GM08714 (cell line): Measurements from ENCODE around the gene OR4K5.
"Not testable (repeated sequence)": the region's sequence is repeated elsewhere in the genome, so short reads cannot be mapped to it uniquely, and the experiment has no call there.

ENCODE experiments used
- H3K4me3 ChIP-seq: fragments of 200-500 bp; sonication (Bioruptor generic); 2 replicates; pipeline ENCODE4 v1.5.1; 2014; ENCODE audit warnings: mild to moderate bottlenecking, low read length, inconsistent platforms
- ZNF274 ChIP-seq: IDR thresholded peaks from 2 replicates; pipeline ENCODE4 v1.6.1; 2012; ENCODE audit warnings: mild to moderate bottlenecking, low read depth, low read length

The OR4K5 gene

DNA sequence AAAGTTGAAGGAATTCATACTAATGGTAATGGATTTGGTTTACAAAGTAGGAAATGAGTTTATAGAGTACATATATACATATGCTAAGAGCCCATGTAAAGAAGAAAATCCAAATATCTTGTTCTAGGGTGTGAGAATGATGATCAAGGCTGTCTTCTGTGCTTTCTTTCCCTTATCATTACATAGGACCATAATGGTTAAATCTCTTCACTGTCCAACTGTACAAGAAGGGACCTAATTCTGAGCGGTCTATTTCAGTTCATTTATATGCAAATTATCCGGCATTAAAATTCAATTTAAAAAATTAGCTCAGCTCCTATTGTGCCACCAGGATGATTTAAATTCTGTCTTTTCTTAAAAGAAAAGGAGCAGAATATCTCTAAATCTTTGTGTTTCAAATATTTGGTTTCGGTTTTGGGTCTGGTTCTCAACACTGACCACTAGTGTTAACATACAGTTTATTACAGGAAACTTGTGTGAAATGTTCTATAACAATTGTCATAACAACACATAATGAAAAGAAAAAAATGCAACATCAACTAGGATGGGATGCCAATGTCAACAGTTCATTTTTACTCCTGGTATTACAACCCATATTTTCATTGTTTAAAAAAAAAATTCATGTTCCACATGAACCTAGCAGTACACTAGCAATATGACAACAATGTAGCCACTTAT, 27.1 kb downstream of the OR4K5 start:
- no peak overlapping the region for H3K4me3 ChIP-seq
- TF ChIP-seq ZNF274 = no peak

- H3K4me3 ChIP-seq = no peak overlapping the region
- no peak for TF ChIP-seq ZNF274
These were observed 28.8 kb downstream of the OR4K5 start for GRCh38 chr14:19949218-19949617.

DNA sequence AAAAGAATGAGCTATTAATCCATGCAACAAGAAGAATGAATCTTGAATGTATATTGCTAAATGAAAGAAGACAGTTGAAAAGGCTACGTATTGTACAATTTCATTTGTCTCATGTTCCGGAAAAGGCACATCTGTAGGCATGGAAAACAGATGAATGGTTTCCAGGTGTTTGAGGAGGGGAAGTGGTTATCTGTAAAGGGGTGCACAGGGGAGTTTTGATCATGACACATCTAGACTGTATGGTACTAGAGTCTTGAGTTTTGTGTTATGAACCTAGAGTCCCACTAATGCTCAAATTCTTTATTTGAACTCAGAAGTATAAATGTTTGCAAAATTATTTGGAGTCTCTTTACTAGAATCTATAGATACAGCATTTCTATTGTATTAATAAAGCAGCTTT, 49.3 kb downstream of the OR4K5 start:
- not testable (repeated sequence) for H3K4me3 ChIP-seq
